Measurements from ENCODE around the gene TMEM255B. TPM values are rescaled to one million over a fixed set of nuclear protein-coding genes. Genes with fewer than 3 reads are reported as not detected.

Gene TMEM255B
- total RNA-seq, 1 experiment from 2014 or later = 4.7 TPM

GRCh38 chr13:113800576-113800926 lies 41.5 kb downstream of the TMEM255B start:
- Mint-ChIP-seq H3K4me3 (no peak overlapping the region), H3K27ac (no peak overlapping the region), H3K9me3 (no peaks in the 10 kb centered on the region), H3K27me3 (ENCODE audit: low read depth) (no peaks in the 10 kb centered on the region), H3K4me1 (no peaks in the 10 kb centered on the region), H3K36me3 (no peaks in the 10 kb centered on the region)
- ChIA-PET CTCF (no interaction called here), POLR2A (no interaction called here)
- no peak for TF ChIP-seq TEAD4 (CRISPR knock-in tag; IDR thresholded peaks at IDR 0.05)
- TF ChIP-seq CBFB (CRISPR knock-in tag; IDR thresholded peaks at IDR 0.05; ENCODE audit: low read depth) = no peak
- TF ChIP-seq, protein P1, sequence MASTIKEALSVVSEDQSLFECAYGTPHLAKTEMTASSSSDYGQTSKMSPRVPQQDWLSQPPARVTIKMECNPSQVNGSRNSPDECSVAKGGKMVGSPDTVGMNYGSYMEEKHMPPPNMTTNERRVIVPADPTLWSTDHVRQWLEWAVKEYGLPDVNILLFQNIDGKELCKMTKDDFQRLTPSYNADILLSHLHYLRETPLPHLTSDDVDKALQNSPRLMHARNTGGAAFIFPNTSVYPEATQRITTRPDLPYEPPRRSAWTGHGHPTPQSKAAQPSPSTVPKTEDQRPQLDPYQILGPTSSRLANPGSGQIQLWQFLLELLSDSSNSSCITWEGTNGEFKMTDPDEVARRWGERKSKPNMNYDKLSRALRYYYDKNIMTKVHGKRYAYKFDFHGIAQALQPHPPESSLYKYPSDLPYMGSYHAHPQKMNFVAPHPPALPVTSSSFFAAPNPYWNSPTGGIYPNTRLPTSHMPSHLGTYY (CRISPR knock-in tag; IDR thresholded peaks at IDR 0.05) = no peak
- TF ChIP-seq, protein P2, sequence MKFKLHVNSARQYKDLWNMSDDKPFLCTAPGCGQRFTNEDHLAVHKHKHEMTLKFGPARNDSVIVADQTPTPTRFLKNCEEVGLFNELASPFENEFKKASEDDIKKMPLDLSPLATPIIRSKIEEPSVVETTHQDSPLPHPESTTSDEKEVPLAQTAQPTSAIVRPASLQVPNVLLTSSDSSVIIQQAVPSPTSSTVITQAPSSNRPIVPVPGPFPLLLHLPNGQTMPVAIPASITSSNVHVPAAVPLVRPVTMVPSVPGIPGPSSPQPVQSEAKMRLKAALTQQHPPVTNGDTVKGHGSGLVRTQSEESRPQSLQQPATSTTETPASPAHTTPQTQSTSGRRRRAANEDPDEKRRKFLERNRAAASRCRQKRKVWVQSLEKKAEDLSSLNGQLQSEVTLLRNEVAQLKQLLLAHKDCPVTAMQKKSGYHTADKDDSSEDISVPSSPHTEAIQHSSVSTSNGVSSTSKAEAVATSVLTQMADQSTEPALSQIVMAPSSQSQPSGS (CRISPR knock-in tag; IDR thresholded peaks at IDR 0.05; ENCODE audit: borderline replicate concordance, low read depth) = no peak
- TF ChIP-seq GTF2I (CRISPR knock-in tag; conservative IDR thresholded peaks at IDR 0.05) = no peak
- ATAC-seq (no peak), DNase-seq (ENCODE audit: low spot score) (peak; percentile 8)

- no peaks in the 10 kb centered on the region for H3K4me1 Mint-ChIP-seq
- H3K27ac Mint-ChIP-seq = no peak overlapping the region
- no peaks in the 10 kb centered on the region for H3K27me3 Mint-ChIP-seq (ENCODE audit: low read depth)
- DNase-seq (ENCODE audit: low spot score) (no peak), ATAC-seq (no peak)
- H3K4me3 Mint-ChIP-seq = no peak overlapping the region
- H3K36me3 Mint-ChIP-seq = no peaks in the 10 kb centered on the region
- H3K9me3 Mint-ChIP-seq = no peaks in the 10 kb centered on the region
- TF ChIP-seq ZBTB21 (CRISPR knock-in tag; IDR thresholded peaks at IDR 0.05; ENCODE audit: borderline replicate concordance) (no peak), ESRRA (CRISPR knock-in tag; IDR thresholded peaks at IDR 0.05; ENCODE audit: borderline replicate concordance) (no peak), NR2C2 (CRISPR knock-in tag; IDR thresholded peaks at IDR 0.05) (no peak), ZNF121 (CRISPR knock-in tag; IDR thresholded peaks at IDR 0.05) (no peak)
- CTCF ChIA-PET = interaction anchor here (0.6 to 2.5 kb wide), 8 partner anchors 13 to 149 kb away, joined by 3 to 23 read pairs (median 4); partner anchors contain the start of gene GRK1
- POLR2A ChIA-PET = no interaction called here
These were observed 42.4 kb downstream of the TMEM255B start for GRCh38 chr13:113801289-113801961.

DNA sequence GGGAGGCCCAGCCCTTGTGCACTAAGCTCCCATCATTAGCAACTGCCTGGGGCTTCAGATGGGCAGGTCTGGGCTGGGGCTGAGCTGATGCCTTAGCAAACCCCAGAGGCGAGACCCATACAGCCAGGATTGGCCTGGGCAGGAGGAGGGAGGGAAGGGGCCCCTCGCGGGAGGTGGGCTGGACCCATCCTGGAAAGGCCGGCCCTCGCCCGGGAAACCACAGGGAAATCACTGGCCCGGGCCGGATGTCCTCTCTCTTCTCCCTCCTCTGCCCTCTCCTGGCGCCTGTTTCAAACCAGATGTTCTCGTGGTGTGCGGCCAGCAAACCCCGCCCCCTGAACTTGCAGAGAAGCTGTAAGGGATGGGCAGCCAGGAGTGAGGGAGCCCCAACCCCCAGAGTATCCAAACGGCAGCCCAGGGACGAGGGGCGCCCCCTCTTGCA lies 43.1 kb downstream of the TMEM255B start:
- ATAC-seq (peak; percentile 83), DNase-seq (ENCODE audit: low spot score) (peak; percentile 76)
- Mint-ChIP-seq H3K4me1 (no peaks in the 10 kb centered on the region), H3K27ac (no peak overlapping the region), H3K27me3 (ENCODE audit: low read depth) (no peaks in the 10 kb centered on the region), H3K4me3 (0 out of 2 replicates have a peak overlapping the region, but pooled peaks have one; percentile 14), H3K9me3 (no peaks in the 10 kb centered on the region), H3K36me3 (no peaks in the 10 kb centered on the region)
- TF ChIP-seq CBFB (CRISPR knock-in tag; IDR thresholded peaks at IDR 0.05; ENCODE audit: low read depth) = no peak
- no peak for TF ChIP-seq ZNF121 (CRISPR knock-in tag; IDR thresholded peaks at IDR 0.05)
- TF ChIP-seq, protein P3, sequence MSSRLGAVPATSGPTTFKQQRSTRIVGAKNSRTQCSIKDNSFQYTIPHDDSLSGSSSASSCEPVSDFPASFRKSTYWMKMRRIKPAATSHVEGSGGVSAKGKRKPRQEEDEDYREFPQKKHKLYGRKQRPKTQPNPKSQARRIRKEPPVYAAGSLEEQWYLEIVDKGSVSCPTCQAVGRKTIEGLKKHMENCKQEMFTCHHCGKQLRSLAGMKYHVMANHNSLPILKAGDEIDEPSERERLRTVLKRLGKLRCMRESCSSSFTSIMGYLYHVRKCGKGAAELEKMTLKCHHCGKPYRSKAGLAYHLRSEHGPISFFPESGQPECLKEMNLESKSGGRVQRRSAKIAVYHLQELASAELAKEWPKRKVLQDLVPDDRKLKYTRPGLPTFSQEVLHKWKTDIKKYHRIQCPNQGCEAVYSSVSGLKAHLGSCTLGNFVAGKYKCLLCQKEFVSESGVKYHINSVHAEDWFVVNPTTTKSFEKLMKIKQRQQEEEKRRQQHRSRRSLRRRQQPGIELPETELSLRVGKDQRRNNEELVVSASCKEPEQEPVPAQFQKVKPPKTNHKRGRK (CRISPR knock-in tag; IDR thresholded peaks at IDR 0.05; ENCODE audit: borderline replicate concordance) = no peak
- no peak for TF ChIP-seq JUN (CRISPR knock-in tag; IDR thresholded peaks at IDR 0.05)
- TF ChIP-seq, protein P4, sequence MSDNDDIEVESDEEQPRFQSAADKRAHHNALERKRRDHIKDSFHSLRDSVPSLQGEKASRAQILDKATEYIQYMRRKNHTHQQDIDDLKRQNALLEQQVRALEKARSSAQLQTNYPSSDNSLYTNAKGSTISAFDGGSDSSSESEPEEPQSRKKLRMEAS (CRISPR knock-in tag; IDR thresholded peaks at IDR 0.05) = 0 out of 2 replicates have a peak, but pooled peaks have one; percentile 21
- TF ChIP-seq TP53 (CRISPR knock-in tag; IDR thresholded peaks at IDR 0.05) = no peak
- POLR2A ChIA-PET = no interaction called here
- CTCF ChIA-PET = interaction anchor here (0.6 to 2.5 kb wide), 31 partner anchors 9 to 412 kb away, joined by 3 to 23 read pairs (median 3); partner anchors contain the start of genes GRK1 and TMEM255B

- Mint-ChIP-seq H3K27me3 (ENCODE audit: low read depth) (no peaks in the 10 kb centered on the region), H3K4me1 (no peaks in the 10 kb centered on the region), H3K9me3 (peaks cover under 1% of the 10 kb centered on the region; the same call in 1 of the 2 replicates), H3K4me3 (no peak overlapping the region), H3K27ac (no peak overlapping the region), H3K36me3 (peaks cover under 1% of the 10 kb centered on the region; the same call in 1 of the 2 replicates)
- ChIA-PET POLR2A (no interaction called here), CTCF (interaction anchor here (0.6 to 2.5 kb wide), 30 partner anchors 10 to 411 kb away, joined by 3 to 23 read pairs (median 4); partner anchors contain the start of genes GRK1 and TMEM255B)
- ATAC-seq (peak; percentile 11; the same call in 1 of the 2 replicates), DNase-seq (ENCODE audit: low spot score) (peak; percentile 62)
- TF ChIP-seq, protein P5, sequence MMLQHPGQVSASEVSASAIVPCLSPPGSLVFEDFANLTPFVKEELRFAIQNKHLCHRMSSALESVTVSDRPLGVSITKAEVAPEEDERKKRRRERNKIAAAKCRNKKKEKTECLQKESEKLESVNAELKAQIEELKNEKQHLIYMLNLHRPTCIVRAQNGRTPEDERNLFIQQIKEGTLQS (CRISPR knock-in tag; conservative IDR thresholded peaks at IDR 0.05) = no peak
These were observed 43.7 kb downstream of the TMEM255B start for GRCh38 chr13:113802761-113803160.
